ENCODE measurements around the gene SFT2D3.

DNA sequence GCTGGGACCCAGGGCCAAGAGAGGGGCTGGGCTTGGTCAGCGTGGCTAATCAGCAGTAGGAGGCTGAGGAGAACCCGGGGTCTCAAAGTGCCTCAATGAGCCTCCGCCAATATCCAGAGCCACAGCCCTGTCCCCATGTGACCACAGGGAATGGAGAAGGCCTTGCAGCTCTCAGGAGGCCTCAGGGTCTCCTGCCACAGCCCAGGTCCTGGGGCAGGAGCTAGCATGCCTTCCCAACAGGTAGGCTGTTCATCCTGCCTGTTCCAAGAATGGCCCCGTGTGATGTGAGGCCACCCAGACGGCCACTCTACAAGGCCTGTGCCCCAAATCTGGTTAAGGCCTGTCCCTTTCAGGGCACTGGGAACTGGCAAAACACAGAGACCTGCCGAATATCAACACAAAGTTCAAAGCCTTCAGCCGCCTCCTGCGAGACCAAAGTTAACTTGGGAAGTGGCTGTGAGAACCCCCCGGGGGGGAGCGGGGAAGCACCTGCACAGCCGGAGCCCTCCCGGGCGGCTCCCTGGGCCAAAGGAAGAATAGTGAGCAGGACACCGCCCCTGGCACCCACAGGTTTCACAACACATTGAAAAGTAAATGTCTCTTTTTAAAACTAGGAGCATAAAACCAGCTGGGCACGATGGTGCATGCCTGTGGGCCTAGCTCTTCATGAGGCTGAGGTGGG lies 21.5 kb upstream of the SFT2D3 start:
- TF ChIP-seq, protein P1, sequence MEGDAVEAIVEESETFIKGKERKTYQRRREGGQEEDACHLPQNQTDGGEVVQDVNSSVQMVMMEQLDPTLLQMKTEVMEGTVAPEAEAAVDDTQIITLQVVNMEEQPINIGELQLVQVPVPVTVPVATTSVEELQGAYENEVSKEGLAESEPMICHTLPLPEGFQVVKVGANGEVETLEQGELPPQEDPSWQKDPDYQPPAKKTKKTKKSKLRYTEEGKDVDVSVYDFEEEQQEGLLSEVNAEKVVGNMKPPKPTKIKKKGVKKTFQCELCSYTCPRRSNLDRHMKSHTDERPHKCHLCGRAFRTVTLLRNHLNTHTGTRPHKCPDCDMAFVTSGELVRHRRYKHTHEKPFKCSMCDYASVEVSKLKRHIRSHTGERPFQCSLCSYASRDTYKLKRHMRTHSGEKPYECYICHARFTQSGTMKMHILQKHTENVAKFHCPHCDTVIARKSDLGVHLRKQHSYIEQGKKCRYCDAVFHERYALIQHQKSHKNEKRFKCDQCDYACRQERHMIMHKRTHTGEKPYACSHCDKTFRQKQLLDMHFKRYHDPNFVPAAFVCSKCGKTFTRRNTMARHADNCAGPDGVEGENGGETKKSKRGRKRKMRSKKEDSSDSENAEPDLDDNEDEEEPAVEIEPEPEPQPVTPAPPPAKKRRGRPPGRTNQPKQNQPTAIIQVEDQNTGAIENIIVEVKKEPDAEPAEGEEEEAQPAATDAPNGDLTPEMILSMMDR (IDR thresholded peaks at IDR 0.05; ENCODE audit: poor library complexity) = no peak
- TF ChIP-seq EZH2phosphoT487 (IDR thresholded peaks at IDR 0.05; ENCODE audit: low read depth, severe bottlenecking, unreplicated experiment) (no peak), EZH2 (IDR thresholded peaks at IDR 0.05; ENCODE audit: borderline replicate concordance) (no peak)
